Stimulated activated CD4-positive, alpha-beta T cell treated with anti-CD3 and anti-CD28 coated beads, Interleukin-12 subunit alpha, Interleukin-12 subunit beta, amount 100 ng/mL, for 4 hours (primary cell): ENCODE data around the gene HEMK1.

Source experiments
- DNase-seq: peaks from one replicate; pipeline ENCODE4 v3.0.0-alpha.2; 2020

The HEMK1 gene

DNA sequence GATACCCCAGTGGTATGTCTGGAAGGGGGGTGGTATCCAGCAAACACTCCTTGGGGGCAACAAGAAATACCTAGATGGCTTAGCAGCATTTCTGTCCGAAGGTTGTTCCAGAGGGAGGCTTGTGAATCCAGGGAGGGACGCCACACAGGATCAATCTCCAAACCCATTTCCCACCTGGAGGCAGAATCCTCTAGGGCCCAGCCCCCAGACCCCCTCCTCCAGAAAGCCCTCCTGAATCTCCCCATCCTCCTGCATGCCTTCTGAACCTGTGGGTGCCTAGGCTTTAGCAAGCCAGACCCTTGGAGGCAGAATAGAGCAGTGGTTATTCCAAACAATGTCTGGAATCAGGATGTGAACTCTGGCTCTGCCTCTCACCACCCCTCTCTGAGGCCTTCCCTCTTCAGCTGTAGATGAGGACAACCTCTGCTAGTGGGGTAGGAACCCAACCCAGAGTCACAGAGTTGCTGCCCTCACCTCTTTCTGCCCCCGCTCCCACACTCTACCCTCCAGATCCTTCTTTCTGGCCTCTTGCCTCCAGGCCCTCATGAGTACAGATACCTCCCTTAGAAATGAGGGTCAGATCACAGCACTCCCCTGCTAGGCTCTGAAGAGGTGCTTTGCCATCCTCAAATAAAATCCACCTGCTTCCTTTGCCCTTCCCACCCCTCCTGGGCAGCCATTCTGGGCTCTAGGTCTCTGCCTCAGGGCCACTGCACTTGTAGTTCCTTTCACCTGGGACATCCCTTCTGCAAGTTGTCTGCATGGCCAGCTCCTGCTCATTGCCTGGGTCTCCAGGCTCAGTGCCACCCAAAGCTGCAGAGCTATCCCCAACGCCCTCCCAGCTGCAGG, 34.2 kb downstream of the HEMK1 start:
- no peak for DNase-seq

- DNase-seq, result no peak
Observed at GRCh38 chr3:50604110-50604621, 34.8 kb downstream of the HEMK1 start.

- DNase-seq, result no peak
Observed at GRCh38 chr3:50604628-50605588, 35.6 kb downstream of the HEMK1 start.

DNA sequence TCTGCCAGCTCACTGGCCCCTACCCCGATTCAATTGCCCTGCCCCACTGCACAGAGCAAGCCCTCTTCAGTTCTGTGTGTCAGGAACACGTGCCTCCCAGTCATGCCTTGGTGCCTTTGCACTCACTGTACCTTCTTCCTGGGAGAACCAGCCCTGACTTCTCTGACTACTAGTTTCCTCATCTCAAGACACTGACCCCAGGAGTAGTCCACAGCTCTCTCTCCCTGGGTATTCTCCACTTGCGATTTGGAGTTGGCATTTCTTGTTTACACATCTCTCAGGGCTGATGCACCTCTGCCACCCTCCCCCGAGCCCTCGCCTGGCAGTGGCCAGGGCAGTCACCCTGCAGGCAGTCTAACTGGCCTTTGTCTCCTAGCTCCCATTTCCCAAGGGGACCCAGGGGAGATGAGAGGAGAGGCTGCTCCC, 36.6 kb downstream of the HEMK1 start:
- no peak for DNase-seq

DNA sequence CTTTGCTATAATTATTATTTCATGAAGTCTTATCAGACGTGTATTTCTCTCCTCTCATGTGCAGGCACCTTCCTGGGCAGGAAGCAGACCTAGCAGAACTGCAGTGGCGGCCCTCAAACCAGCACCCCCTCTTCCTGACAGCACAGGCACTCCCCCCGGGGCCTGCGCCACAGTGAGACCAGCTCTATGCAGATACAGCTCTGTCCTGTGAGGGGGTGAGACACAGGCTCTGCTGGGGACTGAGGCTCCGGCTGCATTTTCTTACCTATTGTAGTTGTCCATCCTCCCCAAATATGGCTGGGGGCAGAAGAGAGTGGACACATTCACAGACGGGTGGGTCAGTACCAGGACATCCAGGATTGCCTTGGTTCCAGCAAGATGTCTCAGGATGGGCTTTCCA, 37.3 kb downstream of the HEMK1 start:
- no peak for DNase-seq

DNA sequence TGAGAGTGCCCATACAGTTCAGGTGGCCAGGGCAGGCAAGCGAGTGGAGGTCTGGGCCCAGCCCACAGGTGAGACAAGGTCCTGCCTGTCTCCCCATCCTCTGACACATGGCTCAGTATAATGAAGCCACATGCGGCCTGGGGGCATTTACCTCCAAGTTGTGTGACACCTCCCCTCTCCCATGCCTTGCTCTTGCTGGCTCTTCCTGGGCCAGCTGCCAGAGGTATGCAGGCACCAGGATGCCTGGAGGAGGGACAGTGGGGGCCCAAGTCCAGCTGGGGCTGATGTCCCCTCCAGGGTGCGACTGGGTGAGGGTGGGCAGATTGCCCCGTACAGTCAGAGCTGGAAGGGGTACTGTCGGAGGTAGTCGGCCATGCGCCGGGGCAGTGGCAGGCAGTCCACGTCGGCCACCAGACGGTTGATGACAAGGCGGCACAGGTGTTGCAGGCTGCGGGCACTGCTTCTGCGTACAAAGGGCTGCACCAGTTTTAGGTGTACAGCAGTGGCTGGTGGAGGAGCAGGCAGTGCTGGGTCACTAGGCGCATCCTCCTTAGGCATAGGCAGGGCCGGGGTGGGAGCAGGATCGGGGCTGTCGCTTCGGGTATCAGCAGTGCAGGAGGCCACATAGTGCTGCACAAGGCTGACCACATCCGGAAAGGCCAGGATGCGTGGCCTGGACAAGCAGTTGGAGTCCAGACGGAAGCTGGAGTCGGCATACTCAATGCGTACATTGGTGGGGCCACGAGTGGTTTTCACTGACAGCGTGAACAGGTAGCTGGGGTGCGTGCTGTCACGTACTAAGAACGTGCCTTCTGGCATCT, 38.2 kb downstream of the HEMK1 start:
- DNase-seq, result no peak

- no peak for DNase-seq
Observed at GRCh38 chr3:50608278-50608677, 39.0 kb downstream of the HEMK1 start.

- DNase-seq, result no peak
Observed at GRCh38 chr3:50609071-50609762, 39.9 kb downstream of the HEMK1 start.

DNA sequence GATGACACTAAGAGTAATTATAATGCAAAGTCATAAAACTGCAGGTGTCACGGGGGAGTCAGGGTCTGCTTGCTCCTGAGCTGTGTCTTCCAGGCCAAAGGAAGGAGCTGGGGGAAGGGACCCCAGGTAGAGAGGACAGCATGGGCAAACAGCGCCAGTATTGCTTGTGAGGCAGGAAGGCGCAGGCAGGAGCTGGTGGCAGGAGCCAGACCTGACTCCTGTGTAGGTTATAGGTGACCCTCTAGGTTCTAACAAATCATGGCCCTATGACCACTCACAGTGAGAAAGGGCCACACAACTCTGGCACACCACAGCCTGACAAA, 40.4 kb downstream of the HEMK1 start:
- DNase-seq, result no peak

- peak; percentile 55 for DNase-seq
Observed at GRCh38 chr3:50610181-50610971, 41.1 kb downstream of the HEMK1 start.

DNA sequence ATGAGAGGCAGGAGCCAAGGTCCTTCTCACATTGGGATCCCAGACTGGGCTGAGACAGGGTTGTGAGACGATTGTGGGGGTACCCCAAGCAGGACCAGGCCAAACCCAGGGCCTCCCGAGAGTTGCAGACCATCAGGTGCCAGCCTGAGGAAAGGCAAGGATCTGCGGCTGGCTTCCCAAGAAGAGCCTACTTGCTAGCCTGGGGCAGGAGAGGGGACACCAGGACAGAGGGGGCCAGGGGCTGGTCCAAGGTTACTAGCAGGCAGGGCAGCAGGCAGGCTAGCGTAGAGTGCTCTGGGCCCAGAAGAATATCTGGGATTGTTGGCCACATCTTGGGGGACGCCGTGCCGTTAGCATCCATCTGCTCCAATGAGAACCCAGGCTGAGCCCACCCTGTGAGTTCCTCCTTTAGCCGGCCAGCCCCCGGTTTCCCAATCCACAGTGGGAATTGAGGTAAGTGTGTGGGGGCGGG, 41.7 kb downstream of the HEMK1 start:
- DNase-seq, result no peak

- peak; percentile 99 for DNase-seq
Observed at GRCh38 chr3:50611464-50612233, 42.3 kb downstream of the HEMK1 start, which contains the start of gene CISH. CISH (minus strand) TSS chr3:50611774; CDS start chr3:50611650, 124 bp downstream.

DNA sequence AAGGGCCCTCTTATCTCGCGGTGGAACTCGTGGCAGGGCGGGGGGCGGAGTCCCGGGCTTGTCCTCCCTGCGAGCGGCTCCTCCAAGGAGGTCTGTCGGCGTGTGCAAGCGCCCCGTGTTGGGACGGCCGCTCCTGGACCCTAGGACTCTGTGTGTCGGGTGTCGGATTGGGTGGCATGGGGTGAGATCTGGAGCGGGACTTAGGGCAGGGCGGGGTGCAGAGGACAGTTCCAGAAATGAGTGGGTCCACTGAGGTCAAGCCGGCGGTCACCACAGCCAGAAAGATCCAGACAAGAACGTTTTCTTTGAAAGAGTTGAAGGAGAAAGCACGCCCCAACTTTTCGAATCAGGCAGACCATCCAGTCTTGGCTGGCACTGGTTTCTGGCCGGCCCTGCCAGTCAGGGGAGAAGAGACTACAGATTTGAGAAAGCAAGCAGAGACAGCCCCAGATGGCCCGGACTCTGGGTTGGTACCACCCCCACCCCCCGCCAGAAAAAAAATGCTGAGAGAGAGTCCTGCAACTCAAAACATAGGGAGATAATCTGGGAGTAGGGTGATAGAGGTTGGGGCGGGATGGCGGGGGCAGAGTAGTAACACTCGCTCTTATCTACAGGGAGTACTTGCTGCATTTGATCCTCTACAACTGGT, 43.0 kb downstream of the HEMK1 start:
- DNase-seq, result peak; percentile 42

DNA sequence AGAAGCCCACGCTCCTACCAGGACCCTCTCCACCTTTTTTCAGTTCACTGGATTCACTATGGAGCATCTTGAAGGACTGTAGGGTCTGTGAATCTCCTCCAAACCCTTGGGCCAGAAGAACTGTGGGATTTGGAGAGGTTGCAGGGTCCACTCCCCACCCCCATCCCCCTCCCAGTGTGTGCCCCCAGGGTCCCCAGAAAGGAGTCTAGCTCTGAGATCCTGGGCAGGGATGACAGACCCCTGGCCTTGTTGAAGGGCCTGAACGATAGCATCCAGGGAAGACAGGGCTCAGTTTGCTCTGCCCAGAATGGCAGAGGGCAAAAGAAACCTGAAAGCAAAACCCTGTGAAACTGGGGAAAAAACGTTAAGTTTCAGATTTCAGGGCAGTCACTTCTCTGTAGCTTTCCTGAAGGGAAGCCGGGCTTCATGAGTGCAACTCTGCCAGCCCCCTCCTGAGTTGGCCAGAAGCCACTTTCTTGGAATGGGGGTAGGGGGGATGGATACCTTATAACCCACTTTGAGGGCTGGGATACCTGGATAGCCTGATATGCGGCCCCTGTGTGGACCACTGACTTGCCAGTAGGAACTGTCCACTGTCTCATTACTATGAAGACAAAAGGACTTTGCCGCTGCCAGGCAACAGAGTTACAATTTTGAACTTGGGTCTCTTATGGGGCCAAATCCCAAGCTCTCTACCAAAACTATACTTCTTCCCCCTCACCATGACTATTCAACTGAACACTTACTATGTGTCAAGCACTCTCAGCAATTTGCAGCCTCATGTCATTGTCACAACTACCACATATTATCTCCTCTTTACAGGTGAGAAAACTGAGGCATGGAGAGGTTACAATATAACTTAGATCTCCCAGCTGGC, 43.9 kb downstream of the HEMK1 start:
- no peak for DNase-seq

DNA sequence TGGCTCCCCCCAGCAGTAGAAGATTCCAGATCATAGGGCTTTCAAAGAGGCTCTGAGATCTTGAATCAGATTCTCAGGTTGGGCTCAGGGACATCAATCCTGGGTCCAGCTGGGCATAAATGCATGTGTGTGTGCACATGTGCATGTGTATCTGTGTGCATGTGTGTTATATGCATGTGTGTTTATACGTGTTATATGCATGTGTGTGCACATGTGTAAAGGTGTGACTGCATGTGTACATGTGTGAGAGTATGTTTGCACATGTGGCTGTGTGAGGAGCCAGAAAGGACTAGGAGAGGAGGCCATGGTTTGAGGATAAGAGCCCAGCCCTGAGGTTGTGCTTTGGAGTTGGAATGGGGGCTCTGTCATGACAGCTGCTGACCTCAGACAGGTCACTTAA, 45.9 kb downstream of the HEMK1 start:
- DNase-seq, result no peak

GRCh38 chr3:50616003-50616769, 46.9 kb downstream of the HEMK1 start:
- peak; percentile 81 for DNase-seq

GRCh38 chr3:50616770-50617095, 47.4 kb downstream of the HEMK1 start:
- DNase-seq, result peak; percentile 95
